ENCODE measurements around the gene COL25A1.

Gene COL25A1

DNA sequence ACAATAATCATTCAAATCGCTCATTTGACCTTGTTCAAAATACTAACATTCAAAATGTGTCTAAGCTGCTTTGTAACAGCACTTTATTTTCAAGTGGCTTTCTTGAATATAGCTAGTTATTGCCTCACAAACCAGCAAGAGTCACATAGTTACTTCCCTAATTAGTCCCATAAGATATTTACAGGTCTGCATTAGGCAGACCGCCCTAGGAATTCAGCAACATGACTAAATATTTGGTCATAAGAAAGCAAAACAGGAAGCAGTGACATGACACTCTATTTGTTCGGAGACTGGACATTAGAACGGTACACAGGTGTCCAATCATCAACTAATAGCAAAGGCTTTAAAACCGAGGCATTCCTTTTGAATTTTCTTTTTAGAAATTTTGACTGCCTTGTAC lies 262.0 kb downstream of the COL25A1 start:
- TF ChIP-seq, protein P1, sequence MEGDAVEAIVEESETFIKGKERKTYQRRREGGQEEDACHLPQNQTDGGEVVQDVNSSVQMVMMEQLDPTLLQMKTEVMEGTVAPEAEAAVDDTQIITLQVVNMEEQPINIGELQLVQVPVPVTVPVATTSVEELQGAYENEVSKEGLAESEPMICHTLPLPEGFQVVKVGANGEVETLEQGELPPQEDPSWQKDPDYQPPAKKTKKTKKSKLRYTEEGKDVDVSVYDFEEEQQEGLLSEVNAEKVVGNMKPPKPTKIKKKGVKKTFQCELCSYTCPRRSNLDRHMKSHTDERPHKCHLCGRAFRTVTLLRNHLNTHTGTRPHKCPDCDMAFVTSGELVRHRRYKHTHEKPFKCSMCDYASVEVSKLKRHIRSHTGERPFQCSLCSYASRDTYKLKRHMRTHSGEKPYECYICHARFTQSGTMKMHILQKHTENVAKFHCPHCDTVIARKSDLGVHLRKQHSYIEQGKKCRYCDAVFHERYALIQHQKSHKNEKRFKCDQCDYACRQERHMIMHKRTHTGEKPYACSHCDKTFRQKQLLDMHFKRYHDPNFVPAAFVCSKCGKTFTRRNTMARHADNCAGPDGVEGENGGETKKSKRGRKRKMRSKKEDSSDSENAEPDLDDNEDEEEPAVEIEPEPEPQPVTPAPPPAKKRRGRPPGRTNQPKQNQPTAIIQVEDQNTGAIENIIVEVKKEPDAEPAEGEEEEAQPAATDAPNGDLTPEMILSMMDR (conservative IDR thresholded peaks at IDR 0.05; ENCODE audit: control insufficient read depth, insufficient read depth, low read depth, low read length), result no peak
- no peak overlapping the region for H3K4me3 ChIP-seq (ENCODE audit: control insufficient read depth, low read depth, low read length)
- DNase-seq (ENCODE audit: low read depth), result peak; percentile 7

DNA sequence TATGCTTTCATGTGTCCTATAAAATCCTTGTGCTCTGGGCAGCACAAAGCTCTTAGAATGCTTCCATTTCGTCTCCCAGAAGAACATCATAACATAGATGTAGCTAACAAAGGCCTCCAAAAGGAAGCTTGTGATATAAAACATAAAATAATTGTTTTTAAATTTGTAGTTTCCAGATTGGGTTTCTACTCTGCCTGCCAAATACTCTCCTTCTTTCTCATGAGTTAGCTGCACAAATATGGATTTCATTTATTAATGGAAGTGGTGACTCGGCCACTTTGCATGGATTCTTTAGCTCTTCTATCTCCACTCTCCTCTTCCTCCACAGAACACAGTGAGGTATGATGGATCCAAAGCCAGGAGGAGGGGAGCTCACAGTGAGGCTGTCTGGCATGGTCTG lies 265.4 kb downstream of the COL25A1 start:
- no peak overlapping the region for H3K4me3 ChIP-seq (ENCODE audit: control insufficient read depth, low read depth, low read length)
- TF ChIP-seq, protein P1 (conservative IDR thresholded peaks at IDR 0.05; ENCODE audit: control insufficient read depth, insufficient read depth, low read depth, low read length), result no peak
- no peak for DNase-seq (ENCODE audit: low read depth)

DNA sequence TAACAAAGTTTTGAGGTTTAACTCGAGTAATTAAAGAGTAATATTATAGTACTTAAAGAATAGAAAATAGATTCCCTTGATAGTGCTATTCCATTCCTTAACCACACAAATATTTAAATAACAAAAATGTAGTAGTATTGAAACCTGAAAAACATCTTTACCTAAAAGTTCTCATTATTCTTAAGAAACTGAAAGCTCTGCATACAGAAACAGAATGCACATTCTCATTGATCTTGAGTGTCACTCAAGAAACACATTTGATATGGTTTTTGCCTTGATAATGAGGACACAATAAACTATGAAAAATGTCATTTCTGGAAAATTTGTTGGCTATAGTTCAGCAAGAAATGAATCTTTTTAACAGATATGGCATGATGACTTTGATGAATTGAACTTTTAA lies 268.5 kb downstream of the COL25A1 start:
- TF ChIP-seq, protein P1 (conservative IDR thresholded peaks at IDR 0.05; ENCODE audit: control insufficient read depth, insufficient read depth, low read depth, low read length), result no peak
- no peak for DNase-seq (ENCODE audit: low read depth)
- no peak overlapping the region for H3K4me3 ChIP-seq (ENCODE audit: control insufficient read depth, low read depth, low read length)

DNA sequence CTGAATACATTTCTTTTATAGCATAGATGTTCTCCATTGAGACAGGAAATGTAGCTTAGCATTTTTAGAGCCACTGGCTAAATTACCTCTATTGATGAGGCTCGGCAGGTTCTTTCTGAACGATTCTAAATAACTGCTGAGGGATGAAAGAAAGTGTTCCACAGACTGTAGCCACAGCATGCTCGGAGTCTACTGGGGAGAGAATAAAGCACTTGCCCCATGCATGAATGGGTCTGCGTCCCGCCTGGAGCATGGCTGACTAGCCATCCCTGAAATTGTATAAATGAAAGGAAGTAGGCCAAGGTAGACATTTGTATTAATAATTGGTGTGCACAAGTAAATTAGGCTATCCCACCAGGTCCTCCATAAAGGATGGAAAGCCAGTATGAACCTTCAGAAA lies 269.8 kb downstream of the COL25A1 start:
- DNase-seq (ENCODE audit: low read depth), result no peak
- no peak overlapping the region for H3K4me3 ChIP-seq (ENCODE audit: control insufficient read depth, low read depth, low read length)
- TF ChIP-seq, protein P1 (conservative IDR thresholded peaks at IDR 0.05; ENCODE audit: control insufficient read depth, insufficient read depth, low read depth, low read length), result no peak

DNA sequence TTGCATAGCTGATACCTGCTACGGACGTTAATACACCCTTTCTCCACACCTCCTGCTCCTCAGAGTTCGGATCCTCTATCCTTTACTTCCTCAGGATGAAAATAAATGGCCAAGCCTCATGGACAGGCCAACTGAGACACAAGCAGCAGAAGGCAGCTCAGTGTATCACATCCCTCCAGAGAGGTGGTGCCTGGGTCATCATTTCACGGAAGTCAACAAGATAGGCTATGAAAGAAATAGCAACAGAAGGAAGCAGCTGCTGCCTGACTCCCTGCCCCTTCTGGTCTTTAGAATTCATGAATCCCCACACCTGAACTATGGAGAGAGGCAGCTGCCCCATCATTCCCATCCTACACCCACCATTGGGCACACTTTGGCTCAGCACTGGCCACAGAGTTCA lies 272.5 kb downstream of the COL25A1 start:
- no peak overlapping the region for H3K4me3 ChIP-seq (ENCODE audit: control insufficient read depth, low read depth, low read length)
- TF ChIP-seq, protein P1 (conservative IDR thresholded peaks at IDR 0.05; ENCODE audit: control insufficient read depth, insufficient read depth, low read depth, low read length), result no peak
- no peak for DNase-seq (ENCODE audit: low read depth)

DNA sequence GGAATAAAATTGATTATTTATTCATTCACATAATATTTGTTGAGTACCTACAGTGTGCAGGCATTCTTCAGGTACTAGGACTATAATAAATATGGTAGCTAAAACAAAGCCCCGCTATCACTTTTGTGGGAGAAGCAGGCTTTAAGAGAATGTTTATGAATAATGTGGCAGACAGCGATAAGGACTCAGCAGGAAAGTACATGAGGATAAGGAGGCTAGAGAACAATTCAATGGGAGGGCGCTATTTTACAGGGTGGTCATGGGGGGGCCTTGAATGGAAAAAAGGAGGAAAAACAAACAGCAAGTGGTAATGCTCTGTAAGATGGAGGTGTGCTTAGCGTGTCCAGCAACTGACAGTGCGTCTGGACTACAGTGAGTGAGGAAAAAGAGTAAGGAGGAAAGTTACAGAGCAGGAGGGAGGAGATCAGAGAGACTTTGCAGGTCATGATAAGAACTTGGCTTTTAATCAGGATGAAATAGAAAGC lies 275.4 kb downstream of the COL25A1 start:
- TF ChIP-seq, protein P1 (conservative IDR thresholded peaks at IDR 0.05; ENCODE audit: control insufficient read depth, insufficient read depth, low read depth, low read length), result no peak
- no peak for DNase-seq (ENCODE audit: low read depth)
- no peak overlapping the region for H3K4me3 ChIP-seq (ENCODE audit: control insufficient read depth, low read depth, low read length)

DNA sequence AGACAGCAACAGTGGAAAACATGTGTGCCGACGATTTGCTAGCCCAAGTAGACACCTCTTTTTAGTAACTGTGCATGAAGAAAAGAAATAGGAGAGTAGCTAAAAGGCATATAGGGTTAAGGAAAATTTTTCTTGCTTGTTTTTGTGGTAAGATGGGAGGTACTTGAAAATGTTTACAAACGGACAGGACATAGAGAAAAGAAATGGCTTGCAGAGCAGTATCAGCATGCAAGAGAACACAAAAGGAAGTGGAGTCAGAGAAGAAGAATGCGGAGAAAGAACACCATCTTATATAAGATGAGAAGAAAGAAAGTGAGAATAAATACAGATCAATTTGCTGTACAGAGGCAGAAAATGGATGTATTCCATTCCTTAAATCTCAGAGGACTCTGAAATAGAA lies 275.9 kb downstream of the COL25A1 start:
- TF ChIP-seq, protein P1 (conservative IDR thresholded peaks at IDR 0.05; ENCODE audit: control insufficient read depth, insufficient read depth, low read depth, low read length), result no peak
- H3K4me3 ChIP-seq (ENCODE audit: control insufficient read depth, low read depth, low read length), result no peak overlapping the region
- DNase-seq (ENCODE audit: low read depth), result no peak

Measured in fibroblast of mammary gland (primary cell).